ENCODE results near the gene APOL6. TPM values are rescaled to one million over a fixed set of nuclear protein-coding genes. Genes with fewer than 3 reads are reported as not detected.
"Not testable (repeated sequence)": the region's sequence is repeated elsewhere in the genome, so short reads cannot be mapped to it uniquely, and the experiment has no call there.

APOL6 gene
- total RNA-seq, 1 donor = 51.8 TPM

- Histone ChIP-seq H3K9me3 (ENCODE audit: low read depth, low read length) (no peaks in the 10 kb centered on the region), H3K79me2 (ENCODE audit: insufficient read depth, low read length) (no peaks in the 10 kb centered on the region), H3K4me2 (ENCODE audit: insufficient read depth, low read length) (no peak overlapping the region), H3K27ac (ENCODE audit: low read depth, low read length) (no peak overlapping the region), H2AFZ (ENCODE audit: low read length) (no peak overlapping the region), H3K4me3 (ENCODE audit: insufficient read depth, low read length) (no peak overlapping the region), H3K27me3 (ENCODE audit: insufficient read depth, low read length) (no peaks in the 10 kb centered on the region), H3K4me1 (ENCODE audit: insufficient read depth, low read length) (no peaks in the 10 kb centered on the region), H3K36me3 (ENCODE audit: insufficient read depth, low read length) (no peaks in the 10 kb centered on the region), H4K20me1 (ENCODE audit: insufficient read depth, low read length) (no peaks in the 10 kb centered on the region)
- no peak for TF ChIP-seq CTCF (IDR thresholded peaks at IDR 0.05; ENCODE audit: extremely low read depth, low read depth, low read length)
- DNase-seq (ENCODE audit: insufficient read length, low spot score, missing footprints) = no peak
Measured at GRCh38 chr22:35674335-35674734, 26.1 kb downstream of the APOL6 start.

- H3K27me3 ChIP-seq (ENCODE audit: insufficient read depth, low read length); H3K36me3 ChIP-seq (ENCODE audit: insufficient read depth, low read length); DNase-seq (ENCODE audit: insufficient read length, low spot score, missing footprints); H3K79me2 ChIP-seq (ENCODE audit: insufficient read depth, low read length); H4K20me1 ChIP-seq (ENCODE audit: insufficient read depth, low read length); H3K27ac ChIP-seq (ENCODE audit: low read depth, low read length); H3K4me2 ChIP-seq (ENCODE audit: insufficient read depth, low read length); H3K4me3 ChIP-seq (ENCODE audit: insufficient read depth, low read length); H3K4me1 ChIP-seq (ENCODE audit: insufficient read depth, low read length); H3K9me3 ChIP-seq (ENCODE audit: low read depth, low read length); H2AFZ ChIP-seq (ENCODE audit: low read length): not testable (repeated sequence)
Measured at GRCh38 chr22:35676065-35676464, 27.8 kb downstream of the APOL6 start.

- Histone ChIP-seq H3K4me3 (ENCODE audit: insufficient read depth, low read length) (no peak overlapping the region), H3K27me3 (ENCODE audit: insufficient read depth, low read length) (no peaks in the 10 kb centered on the region), H3K27ac (ENCODE audit: low read depth, low read length) (no peak overlapping the region), H3K79me2 (ENCODE audit: insufficient read depth, low read length) (no peaks in the 10 kb centered on the region), H3K36me3 (ENCODE audit: insufficient read depth, low read length) (no peaks in the 10 kb centered on the region), H3K4me1 (ENCODE audit: insufficient read depth, low read length) (no peaks in the 10 kb centered on the region), H3K9me3 (ENCODE audit: low read depth, low read length) (no peaks in the 10 kb centered on the region), H3K4me2 (ENCODE audit: insufficient read depth, low read length) (no peak overlapping the region), H2AFZ (ENCODE audit: low read length) (no peak overlapping the region), H4K20me1 (ENCODE audit: insufficient read depth, low read length) (no peaks in the 10 kb centered on the region)
- no peak for DNase-seq (ENCODE audit: insufficient read length, low spot score, missing footprints)
- TF ChIP-seq CTCF (IDR thresholded peaks at IDR 0.05; ENCODE audit: extremely low read depth, low read depth, low read length) = no peak
Measured at GRCh38 chr22:35677460-35678187, 29.4 kb downstream of the APOL6 start.

GRCh38 chr22:35678836-35679235 is 30.6 kb downstream of the APOL6 start:
- no peak for DNase-seq (ENCODE audit: insufficient read length, low spot score, missing footprints)
- no peak for TF ChIP-seq CTCF (IDR thresholded peaks at IDR 0.05; ENCODE audit: extremely low read depth, low read depth, low read length)

GRCh38 chr22:35679492-35679891 is 31.2 kb downstream of the APOL6 start:
- H2AFZ ChIP-seq (ENCODE audit: low read length); H3K4me1 ChIP-seq (ENCODE audit: insufficient read depth, low read length); DNase-seq (ENCODE audit: insufficient read length, low spot score, missing footprints): not testable (repeated sequence)

More at GRCh38 chr22:35678836-35679235, 30.6 kb downstream of the APOL6 start:
- no peaks in the 10 kb centered on the region for H4K20me1 ChIP-seq (ENCODE audit: insufficient read depth, low read length)
- H3K79me2 ChIP-seq (ENCODE audit: insufficient read depth, low read length) = no peaks in the 10 kb centered on the region
- H3K36me3 ChIP-seq (ENCODE audit: insufficient read depth, low read length) = no peaks in the 10 kb centered on the region
- H3K4me1 ChIP-seq (ENCODE audit: insufficient read depth, low read length) = no peaks in the 10 kb centered on the region
- H3K4me2 ChIP-seq (ENCODE audit: insufficient read depth, low read length) = no peak overlapping the region
- no peak overlapping the region for H3K27ac ChIP-seq (ENCODE audit: low read depth, low read length)
- no peaks in the 10 kb centered on the region for H3K9me3 ChIP-seq (ENCODE audit: low read depth, low read length)
- no peaks in the 10 kb centered on the region for H3K27me3 ChIP-seq (ENCODE audit: insufficient read depth, low read length)
- H2AFZ ChIP-seq (ENCODE audit: low read length) = no peak overlapping the region
- H3K4me3 ChIP-seq (ENCODE audit: insufficient read depth, low read length) = no peak overlapping the region

More at GRCh38 chr22:35679492-35679891, 31.2 kb downstream of the APOL6 start:
- not testable (repeated sequence) for H4K20me1 ChIP-seq (ENCODE audit: insufficient read depth, low read length); H3K79me2 ChIP-seq (ENCODE audit: insufficient read depth, low read length); H3K27me3 ChIP-seq (ENCODE audit: insufficient read depth, low read length); H3K4me2 ChIP-seq (ENCODE audit: insufficient read depth, low read length); H3K36me3 ChIP-seq (ENCODE audit: insufficient read depth, low read length); H3K27ac ChIP-seq (ENCODE audit: low read depth, low read length); H3K9me3 ChIP-seq (ENCODE audit: low read depth, low read length); H3K4me3 ChIP-seq (ENCODE audit: insufficient read depth, low read length)
